ENCODE data around the gene UBAC2. TPM values are rescaled to one million over a fixed set of nuclear protein-coding genes. Genes with fewer than 3 reads are reported as not detected.

Gene UBAC2
- total RNA-seq, 1 experiment from 2014 or later, result 58.3 TPM

DNA sequence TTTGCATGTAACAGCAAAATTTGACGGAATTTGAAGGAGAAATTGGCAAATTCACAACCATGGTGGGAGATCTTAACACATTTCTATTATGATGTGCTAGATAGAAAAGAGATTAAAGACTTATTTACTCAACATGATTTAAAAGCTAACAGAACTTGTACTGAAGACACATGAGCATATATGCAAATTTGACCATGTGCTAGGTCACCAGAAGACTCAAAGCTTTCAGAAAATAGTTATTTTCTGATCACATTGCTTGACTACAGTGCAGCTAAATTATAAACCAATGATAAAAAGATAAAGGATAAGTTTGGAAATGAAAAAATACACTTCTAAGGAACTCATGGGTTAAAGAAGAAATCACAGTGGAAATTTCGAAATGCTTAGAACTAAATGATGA is 97.4 kb downstream of the UBAC2 start:
- H3K9me3 ChIP-seq (ENCODE audit: low read length), result no peaks in the 10 kb centered on the region
- no peak for DNase-seq
- no peak overlapping the region for H3K9ac ChIP-seq (ENCODE audit: low read length)
- H3K27me3 ChIP-seq (ENCODE audit: low read length), result no peaks in the 10 kb centered on the region
- H3K4me3 ChIP-seq (ENCODE audit: low read length), result no peak overlapping the region
- peaks cover 65% of the 10 kb centered on the region for H3K79me2 ChIP-seq (ENCODE audit: low read length)
- peaks cover 85% of the 10 kb centered on the region for H3K4me1 ChIP-seq (ENCODE audit: low read length)
- no peaks in the 10 kb centered on the region for H3K36me3 ChIP-seq (ENCODE audit: insufficient read depth, low read length)
- peak overlapping the region; percentile 42 for H3K4me2 ChIP-seq (ENCODE audit: low read depth, low read length, poor library complexity, severe bottlenecking)
- H3K9me2 ChIP-seq (replicated peaks; ENCODE audit: insufficient read depth, low read length), result no peaks in the 10 kb centered on the region
- H4K20me1 ChIP-seq (ENCODE audit: insufficient read depth, low read depth, low read length), result no peaks in the 10 kb centered on the region; the same call in 1 of the 2 replicates
- H2AFZ ChIP-seq (ENCODE audit: low read length), result no peak overlapping the region
- peak overlapping the region; percentile 35 for H3K27ac ChIP-seq (ENCODE audit: low read length)

DNA sequence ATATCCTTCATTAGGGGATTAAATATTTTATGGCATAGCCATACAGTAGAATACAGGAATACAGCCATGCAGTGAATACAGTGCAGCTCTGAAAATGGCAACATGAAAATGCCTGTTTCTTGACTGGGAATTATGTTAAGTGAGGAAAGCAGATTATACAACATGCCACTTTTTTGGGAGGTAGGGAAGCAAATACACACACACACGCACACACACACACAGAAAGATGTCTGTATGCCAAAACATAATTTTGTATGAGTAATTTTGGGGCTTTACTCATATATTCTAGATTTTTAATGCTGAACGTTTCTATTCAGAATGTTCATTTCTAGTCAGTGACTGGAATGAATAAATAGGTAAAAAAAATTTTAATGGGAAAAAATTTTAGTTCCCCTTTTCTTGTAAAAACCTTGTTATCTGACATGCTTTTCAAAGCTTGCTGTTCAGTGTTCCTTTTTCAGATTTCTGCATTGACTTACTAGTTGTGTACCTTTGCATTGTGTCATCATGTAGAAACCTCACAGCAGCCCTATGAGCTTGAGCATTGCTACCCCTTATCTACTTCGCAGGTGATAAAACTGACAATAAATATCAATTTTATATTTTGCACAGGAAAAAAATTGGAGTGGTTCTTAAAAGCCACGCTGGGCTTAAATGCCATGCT is 98.7 kb downstream of the UBAC2 start:
- peak overlapping the region; percentile 9; the same call in 1 of the 2 replicates for H3K27ac ChIP-seq (ENCODE audit: low read length)
- no peak overlapping the region for H3K9ac ChIP-seq (ENCODE audit: low read length)
- no peak for DNase-seq
- H3K9me2 ChIP-seq (replicated peaks; ENCODE audit: insufficient read depth, low read length), result no peaks in the 10 kb centered on the region
- H2AFZ ChIP-seq (ENCODE audit: low read length), result no peak overlapping the region
- no peaks in the 10 kb centered on the region; the same call in 1 of the 2 replicates for H4K20me1 ChIP-seq (ENCODE audit: insufficient read depth, low read depth, low read length)
- no peaks in the 10 kb centered on the region for H3K27me3 ChIP-seq (ENCODE audit: low read length)
- H3K36me3 ChIP-seq (ENCODE audit: insufficient read depth, low read length), result no peaks in the 10 kb centered on the region
- H3K4me3 ChIP-seq (ENCODE audit: low read length), result no peak overlapping the region
- H3K4me2 ChIP-seq (ENCODE audit: low read depth, low read length, poor library complexity, severe bottlenecking), result no peak overlapping the region
- peaks cover 67% of the 10 kb centered on the region for H3K79me2 ChIP-seq (ENCODE audit: low read length)
- H3K4me1 ChIP-seq (ENCODE audit: low read length), result peaks cover 81% of the 10 kb centered on the region
- H3K9me3 ChIP-seq (ENCODE audit: low read length), result no peaks in the 10 kb centered on the region

DNA sequence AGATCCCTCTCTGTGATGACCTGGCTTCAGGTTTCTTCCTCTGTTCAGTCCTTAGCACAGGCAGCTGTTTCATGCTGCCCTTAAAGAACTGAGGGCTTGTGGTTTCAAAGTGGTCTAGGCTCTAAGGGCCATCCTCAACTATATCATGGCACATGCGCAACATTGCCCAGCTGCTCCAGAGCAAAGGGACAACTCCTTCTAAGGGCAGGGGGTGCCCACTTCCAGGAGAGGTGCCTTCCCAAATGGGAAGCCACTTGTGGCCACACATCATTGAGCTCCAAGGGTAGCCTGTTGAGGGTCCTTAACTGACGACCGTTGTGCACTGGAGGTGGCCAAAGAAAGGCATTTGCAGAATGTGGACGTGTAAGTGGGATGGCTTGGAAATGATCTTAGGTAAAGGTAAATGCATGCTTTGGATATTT is 99.3 kb downstream of the UBAC2 start:
- no peaks in the 10 kb centered on the region for H3K36me3 ChIP-seq (ENCODE audit: insufficient read depth, low read length)
- no peak overlapping the region for H3K9ac ChIP-seq (ENCODE audit: low read length)

GRCh38 chr13:99301056-99301838 is 100.6 kb downstream of the UBAC2 start:
- H3K27me3 ChIP-seq (ENCODE audit: low read length), result no peaks in the 10 kb centered on the region
- H2AFZ ChIP-seq (ENCODE audit: low read length), result no peak overlapping the region
- H3K27ac ChIP-seq (ENCODE audit: low read length), result peak overlapping the region; percentile 55
- no peaks in the 10 kb centered on the region for H3K9me2 ChIP-seq (replicated peaks; ENCODE audit: insufficient read depth, low read length)
- no peaks in the 10 kb centered on the region for H4K20me1 ChIP-seq (ENCODE audit: insufficient read depth, low read depth, low read length)
- no peak overlapping the region for H3K4me3 ChIP-seq (ENCODE audit: low read length)
- H3K4me1 ChIP-seq (ENCODE audit: low read length), result peaks cover 67% of the 10 kb centered on the region
- H3K9me3 ChIP-seq (ENCODE audit: low read length), result no peaks in the 10 kb centered on the region
- peaks cover 69% of the 10 kb centered on the region for H3K79me2 ChIP-seq (ENCODE audit: low read length)
- peak overlapping the region; percentile 31 for H3K4me2 ChIP-seq (ENCODE audit: low read depth, low read length, poor library complexity, severe bottlenecking)
- DNase-seq, result no peak
- H3K9ac ChIP-seq (ENCODE audit: low read length), result no peak overlapping the region
- H3K36me3 ChIP-seq (ENCODE audit: insufficient read depth, low read length), result no peaks in the 10 kb centered on the region

More for the DNA sequence above, 99.3 kb downstream of the UBAC2 start:
- Histone ChIP-seq H3K4me2 (ENCODE audit: low read depth, low read length, poor library complexity, severe bottlenecking) (no peak overlapping the region), H3K27me3 (ENCODE audit: low read length) (no peaks in the 10 kb centered on the region), H3K4me1 (ENCODE audit: low read length) (peaks cover 78% of the 10 kb centered on the region), H3K9me2 (replicated peaks; ENCODE audit: insufficient read depth, low read length) (no peaks in the 10 kb centered on the region), H3K27ac (ENCODE audit: low read length) (no peak overlapping the region), H2AFZ (ENCODE audit: low read length) (no peak overlapping the region), H3K4me3 (ENCODE audit: low read length) (no peak overlapping the region), H4K20me1 (ENCODE audit: insufficient read depth, low read depth, low read length) (no peaks in the 10 kb centered on the region; the same call in 1 of the 2 replicates), H3K79me2 (ENCODE audit: low read length) (peaks cover 68% of the 10 kb centered on the region), H3K9me3 (ENCODE audit: low read length) (no peaks in the 10 kb centered on the region)
- DNase-seq, result no peak

DNA sequence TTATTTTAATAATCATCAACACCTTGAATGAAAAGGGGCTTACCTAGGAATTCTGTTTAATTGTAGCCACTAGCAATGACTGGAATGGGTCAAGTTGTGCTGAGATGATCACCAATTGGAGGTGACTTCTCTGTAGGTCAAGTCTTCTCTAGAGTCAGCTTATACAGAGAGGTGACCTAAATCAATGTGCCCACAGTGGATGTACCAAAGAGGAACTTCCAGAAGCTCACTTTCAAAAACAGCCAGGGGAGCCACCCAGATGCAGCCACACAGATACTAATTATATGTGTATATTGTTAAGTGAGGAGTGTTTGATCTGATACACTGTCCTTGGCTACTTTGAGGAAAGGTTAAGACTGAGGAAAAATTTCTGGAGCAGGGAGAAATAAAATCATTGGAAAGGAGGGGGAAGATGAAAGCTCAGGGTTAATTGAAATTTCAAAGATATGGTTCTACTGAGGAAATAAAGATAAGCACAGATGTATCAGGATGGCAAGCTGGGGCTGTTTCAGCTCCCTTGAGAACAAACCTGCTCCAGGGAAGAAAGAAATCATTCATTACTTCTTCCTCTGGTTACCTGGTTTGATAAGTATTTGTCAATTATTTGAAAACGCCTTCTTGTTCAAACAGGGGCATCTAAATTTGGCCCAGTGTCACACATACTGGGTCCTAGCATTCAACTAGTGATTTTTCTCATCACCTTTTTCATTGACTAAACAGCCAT is 101.4 kb downstream of the UBAC2 start:
- peaks cover 67% of the 10 kb centered on the region for H3K4me1 ChIP-seq (ENCODE audit: low read length)
- peaks cover 71% of the 10 kb centered on the region for H3K79me2 ChIP-seq (ENCODE audit: low read length)
- H3K36me3 ChIP-seq (ENCODE audit: insufficient read depth, low read length), result no peaks in the 10 kb centered on the region
- DNase-seq, result no peak
- H4K20me1 ChIP-seq (ENCODE audit: insufficient read depth, low read depth, low read length), result no peaks in the 10 kb centered on the region
- no peaks in the 10 kb centered on the region for H3K9me2 ChIP-seq (replicated peaks; ENCODE audit: insufficient read depth, low read length)
- peak overlapping the region; percentile 31 for H3K4me2 ChIP-seq (ENCODE audit: low read depth, low read length, poor library complexity, severe bottlenecking)
- peak overlapping the region; percentile 55 for H3K27ac ChIP-seq (ENCODE audit: low read length)
- H2AFZ ChIP-seq (ENCODE audit: low read length), result no peak overlapping the region
- no peaks in the 10 kb centered on the region for H3K9me3 ChIP-seq (ENCODE audit: low read length)
- no peaks in the 10 kb centered on the region for H3K27me3 ChIP-seq (ENCODE audit: low read length)
- no peak overlapping the region for H3K9ac ChIP-seq (ENCODE audit: low read length)
- H3K4me3 ChIP-seq (ENCODE audit: low read length), result no peak overlapping the region

GRCh38 chr13:99302637-99303505 is 102.2 kb downstream of the UBAC2 start:
- H3K9me3 ChIP-seq (ENCODE audit: low read length), result no peaks in the 10 kb centered on the region
- H3K4me1 ChIP-seq (ENCODE audit: low read length), result peaks cover 65% of the 10 kb centered on the region
- H3K27me3 ChIP-seq (ENCODE audit: low read length), result no peaks in the 10 kb centered on the region
- no peak overlapping the region for H3K4me3 ChIP-seq (ENCODE audit: low read length)
- no peaks in the 10 kb centered on the region for H4K20me1 ChIP-seq (ENCODE audit: insufficient read depth, low read depth, low read length)
- H3K9ac ChIP-seq (ENCODE audit: low read length), result no peak overlapping the region
- H3K27ac ChIP-seq (ENCODE audit: low read length), result peak overlapping the region; percentile 55; the same call in 1 of the 2 replicates
- H3K4me2 ChIP-seq (ENCODE audit: low read depth, low read length, poor library complexity, severe bottlenecking), result peak overlapping the region; percentile 31
- no peaks in the 10 kb centered on the region for H3K9me2 ChIP-seq (replicated peaks; ENCODE audit: insufficient read depth, low read length)
- H2AFZ ChIP-seq (ENCODE audit: low read length), result no peak overlapping the region
- DNase-seq, result no peak
- H3K79me2 ChIP-seq (ENCODE audit: low read length), result peaks cover 73% of the 10 kb centered on the region
- H3K36me3 ChIP-seq (ENCODE audit: insufficient read depth, low read length), result peaks cover 4% of the 10 kb centered on the region; the same call in 1 of the 2 replicates

DNA sequence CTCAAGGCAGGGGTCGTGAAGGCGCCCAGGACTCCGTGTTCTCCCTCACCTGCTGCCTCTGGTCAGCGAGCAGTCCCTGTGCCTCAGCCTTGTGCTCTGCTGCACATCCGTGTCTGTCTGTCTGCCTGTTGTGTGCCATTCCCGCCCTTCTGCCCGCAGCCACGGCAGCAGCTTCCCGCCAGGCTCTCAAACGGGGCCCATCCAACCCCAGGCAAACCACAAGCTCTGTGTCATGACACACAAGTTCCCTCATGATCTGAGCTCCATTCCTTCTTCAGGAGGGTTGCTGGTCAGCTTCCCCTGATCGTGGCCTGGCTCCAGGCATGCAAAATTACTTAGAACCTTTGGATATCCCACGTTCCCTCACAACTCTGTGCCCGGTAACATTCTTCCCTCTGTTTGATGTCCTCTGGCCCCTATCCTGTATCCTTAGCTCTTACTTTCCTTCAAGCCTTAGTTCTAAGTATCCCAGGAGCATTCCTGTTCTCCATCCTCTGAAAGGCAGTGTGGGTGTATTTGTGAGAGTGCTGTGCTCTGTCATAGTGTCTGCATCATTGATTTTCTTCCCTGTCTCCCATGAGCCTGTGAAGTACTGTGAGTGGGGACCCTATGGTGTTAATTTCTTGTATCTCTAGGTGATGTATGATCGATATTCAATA is 103.3 kb downstream of the UBAC2 start:
- Histone ChIP-seq H3K4me1 (ENCODE audit: low read length) (peaks cover 54% of the 10 kb centered on the region), H3K79me2 (ENCODE audit: low read length) (peaks cover 73% of the 10 kb centered on the region), H3K4me2 (ENCODE audit: low read depth, low read length, poor library complexity, severe bottlenecking) (no peak overlapping the region), H3K9me3 (ENCODE audit: low read length) (no peaks in the 10 kb centered on the region), H3K27me3 (ENCODE audit: low read length) (no peaks in the 10 kb centered on the region), H3K9me2 (replicated peaks; ENCODE audit: insufficient read depth, low read length) (no peaks in the 10 kb centered on the region), H4K20me1 (ENCODE audit: insufficient read depth, low read depth, low read length) (no peaks in the 10 kb centered on the region), H3K36me3 (ENCODE audit: insufficient read depth, low read length) (peaks cover 13% of the 10 kb centered on the region), H2AFZ (ENCODE audit: low read length) (no peak overlapping the region), H3K27ac (ENCODE audit: low read length) (no peak overlapping the region), H3K9ac (ENCODE audit: low read length) (no peak overlapping the region), H3K4me3 (ENCODE audit: low read length) (no peak overlapping the region)
- DNase-seq, result no peak
